ENCODE measurements around the gene FAM120A.

Gene FAM120A

GRCh38 chr9:93447655-93448054, 3.8 kb upstream of the FAM120A start:
- DNase-seq = no peak

DNA sequence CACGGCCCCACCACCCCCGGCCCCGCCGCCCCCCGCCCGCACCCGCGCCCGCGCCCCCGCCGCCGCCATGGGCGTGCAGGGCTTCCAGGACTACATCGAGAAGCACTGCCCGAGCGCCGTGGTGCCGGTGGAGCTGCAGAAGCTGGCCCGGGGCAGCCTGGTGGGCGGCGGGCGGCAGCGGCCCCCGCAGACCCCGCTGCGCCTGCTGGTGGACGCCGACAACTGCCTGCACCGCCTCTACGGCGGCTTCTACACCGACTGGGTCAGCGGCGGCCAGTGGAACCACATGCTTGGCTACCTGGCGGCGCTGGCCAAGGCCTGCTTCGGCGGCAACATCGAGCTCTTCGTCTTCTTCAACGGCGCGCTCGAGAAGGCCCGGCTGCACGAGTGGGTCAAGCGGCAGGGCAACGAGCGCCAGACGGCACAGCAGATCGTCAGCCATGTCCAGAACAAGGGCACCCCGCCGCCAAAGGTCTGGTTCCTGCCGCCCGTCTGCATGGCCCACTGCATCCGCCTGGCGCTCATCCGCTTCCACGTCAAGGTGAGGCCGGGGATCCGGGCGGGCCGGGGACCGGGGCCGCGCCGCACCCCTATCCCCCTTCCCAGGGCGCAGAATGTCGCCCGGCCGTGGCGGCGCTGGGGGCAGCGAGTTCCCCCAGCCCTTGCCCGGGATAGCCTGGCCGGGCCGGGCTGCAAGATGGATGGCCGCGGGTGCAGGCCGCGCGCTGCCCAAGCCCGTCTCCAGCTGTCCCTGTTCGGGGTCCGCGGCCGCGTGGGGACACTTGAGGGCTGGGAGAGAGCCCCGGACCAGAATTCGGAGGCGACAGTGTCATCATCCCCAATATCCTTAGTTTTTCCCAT, 594 bp downstream of the FAM120A start:
- DNase-seq = no peak

- no peak for DNase-seq
These were observed 1.2 kb downstream of the FAM120A start for GRCh38 chr9:93452710-93453046.

GRCh38 chr9:93453047-93453914, 1.8 kb downstream of the FAM120A start, which contains the start of gene FAM120AOS:
Gene FAM120AOS, minus strand, starts transcription at chr9:93453581. Its CDS starts 872 bp downstream, at chr9:93452709.
- DNase-seq = peak; percentile 70

- DNase-seq = no peak
These were observed 4.5 kb downstream of the FAM120A start for GRCh38 chr9:93456022-93456421.

GRCh38 chr9:93456504-93456903, 5.0 kb downstream of the FAM120A start:
- DNase-seq = no peak

- no peak for DNase-seq
These were observed 5.5 kb downstream of the FAM120A start for GRCh38 chr9:93457006-93457405.

DNA sequence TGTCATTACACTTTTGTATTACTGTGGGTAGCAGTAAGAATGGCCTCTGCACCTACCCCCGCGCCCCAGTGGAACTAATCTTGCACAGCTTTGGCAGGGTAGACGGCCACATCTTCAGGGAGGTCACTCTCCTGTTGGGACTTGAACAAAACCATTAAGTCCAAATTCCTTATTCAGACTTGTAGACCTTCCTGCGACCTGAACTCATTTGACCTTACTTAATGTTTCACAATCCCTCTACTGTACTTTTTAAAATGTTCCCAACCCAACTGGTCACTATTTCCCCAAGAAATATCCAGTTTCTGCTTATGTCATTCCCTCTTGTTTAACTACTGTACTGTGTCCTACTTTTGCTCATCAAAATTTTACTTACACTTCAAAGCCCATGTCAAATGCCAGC, 7.2 kb downstream of the FAM120A start:
- DNase-seq = no peak

- no peak for DNase-seq
These were observed 8.0 kb downstream of the FAM120A start for GRCh38 chr9:93459432-93459847.

DNA sequence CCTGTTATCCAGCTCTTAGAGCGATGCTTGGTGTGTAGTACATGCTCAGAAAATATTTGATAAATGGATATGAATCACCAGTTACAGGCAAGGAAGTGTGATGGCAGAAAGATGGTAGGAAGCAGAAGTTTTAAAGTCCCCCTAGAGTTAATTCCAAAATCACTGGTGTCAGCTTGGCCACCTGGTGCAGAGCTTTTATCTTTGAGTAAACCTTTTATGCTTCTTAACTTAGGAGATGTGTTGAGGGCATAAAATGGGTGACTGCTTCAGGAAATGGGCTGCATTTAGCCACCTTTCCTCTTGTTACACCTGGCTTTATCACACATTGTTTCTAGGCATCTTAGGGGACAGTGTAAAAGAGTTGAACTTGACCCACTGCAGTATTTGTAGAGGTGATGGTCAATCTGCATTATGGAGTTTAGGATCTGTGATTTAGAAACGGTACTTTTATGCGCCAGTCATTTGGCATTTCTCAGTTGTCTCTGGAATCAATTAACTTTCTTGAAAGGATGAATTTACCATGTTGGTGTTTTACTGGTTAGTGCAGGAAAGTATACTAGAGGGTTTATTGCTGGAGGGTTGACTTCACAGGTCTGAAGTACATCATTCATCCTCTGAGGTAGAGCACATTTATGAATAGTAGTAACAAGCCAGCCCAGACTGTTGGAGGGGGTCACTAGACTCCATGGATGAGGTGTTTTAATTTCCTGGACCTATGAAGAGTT, 9.4 kb downstream of the FAM120A start:
- no peak for DNase-seq

GRCh38 chr9:93461414-93461743, 9.9 kb downstream of the FAM120A start:
- no peak for DNase-seq

- DNase-seq = no peak
These were observed 10.3 kb downstream of the FAM120A start for GRCh38 chr9:93461821-93462220.

DNA sequence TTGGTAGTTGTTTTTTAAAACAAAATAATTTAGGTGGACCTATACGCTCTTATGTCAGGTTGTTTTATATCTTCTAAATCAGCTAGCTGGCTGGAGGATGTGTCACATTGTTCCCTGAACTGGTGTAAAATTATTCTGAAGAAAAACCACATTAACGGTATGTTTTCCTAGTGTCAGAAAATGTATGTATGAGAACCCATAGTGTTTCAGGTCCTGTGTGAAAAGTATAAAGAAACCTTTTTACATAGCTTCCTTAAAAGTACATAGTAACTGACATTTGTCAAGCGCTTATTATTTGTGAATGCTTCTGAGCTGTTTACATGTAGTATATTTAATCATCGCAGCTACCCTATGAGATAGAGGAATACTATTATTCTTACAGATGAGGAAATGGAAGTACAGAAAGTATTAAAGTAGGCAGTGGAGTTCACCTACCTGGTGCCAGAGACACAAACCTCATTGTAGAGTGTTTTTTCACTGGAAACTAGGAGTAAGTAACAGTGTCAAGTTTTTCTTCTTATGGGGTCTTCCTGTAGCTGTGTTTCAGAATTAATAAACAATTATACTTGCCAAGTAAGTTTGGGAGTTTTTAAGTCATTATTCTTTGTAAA, 12.3 kb downstream of the FAM120A start:
- DNase-seq = no peak

DNA sequence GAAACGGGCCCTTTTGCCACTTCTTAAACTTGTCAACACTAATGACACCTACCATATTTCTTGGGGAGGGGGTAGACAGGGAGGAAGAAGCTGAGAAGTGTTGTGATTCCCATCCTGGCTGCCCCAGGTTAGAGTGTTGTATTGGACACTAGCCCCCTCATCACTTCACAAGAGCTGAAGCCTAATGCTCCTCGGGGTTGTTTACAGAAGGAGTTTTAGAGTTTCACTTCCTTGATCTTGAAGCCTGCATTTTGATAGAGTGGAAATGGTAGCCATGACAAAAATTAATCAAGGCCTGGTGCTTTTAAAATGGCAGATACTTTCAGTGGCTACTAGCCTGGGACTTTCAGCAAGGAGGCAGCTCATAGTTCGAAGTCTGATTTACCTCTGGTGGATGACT, 12.9 kb downstream of the FAM120A start:
- DNase-seq = no peak

- DNase-seq = no peak
These were observed 13.4 kb downstream of the FAM120A start for GRCh38 chr9:93464876-93465275.

DNA sequence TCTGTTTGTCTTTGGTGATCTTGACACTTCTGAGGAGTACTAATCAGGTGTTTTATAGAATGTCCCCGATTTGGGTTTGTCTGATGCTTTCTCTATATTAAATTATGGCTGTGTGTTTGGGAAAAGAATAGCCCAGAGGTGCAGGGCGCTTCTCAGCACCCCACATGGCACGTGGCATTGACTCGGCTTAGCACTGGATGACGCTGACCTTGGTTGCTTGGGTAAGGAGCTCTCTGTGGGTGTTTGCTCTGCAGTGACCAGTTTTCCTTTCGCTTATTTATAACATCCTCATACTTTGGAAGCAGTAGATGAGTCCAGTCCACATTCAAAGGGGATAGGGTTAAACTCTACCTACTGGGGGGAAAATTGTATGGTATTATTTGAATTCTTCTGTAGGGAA, 14.4 kb downstream of the FAM120A start:
- DNase-seq = no peak

DNA sequence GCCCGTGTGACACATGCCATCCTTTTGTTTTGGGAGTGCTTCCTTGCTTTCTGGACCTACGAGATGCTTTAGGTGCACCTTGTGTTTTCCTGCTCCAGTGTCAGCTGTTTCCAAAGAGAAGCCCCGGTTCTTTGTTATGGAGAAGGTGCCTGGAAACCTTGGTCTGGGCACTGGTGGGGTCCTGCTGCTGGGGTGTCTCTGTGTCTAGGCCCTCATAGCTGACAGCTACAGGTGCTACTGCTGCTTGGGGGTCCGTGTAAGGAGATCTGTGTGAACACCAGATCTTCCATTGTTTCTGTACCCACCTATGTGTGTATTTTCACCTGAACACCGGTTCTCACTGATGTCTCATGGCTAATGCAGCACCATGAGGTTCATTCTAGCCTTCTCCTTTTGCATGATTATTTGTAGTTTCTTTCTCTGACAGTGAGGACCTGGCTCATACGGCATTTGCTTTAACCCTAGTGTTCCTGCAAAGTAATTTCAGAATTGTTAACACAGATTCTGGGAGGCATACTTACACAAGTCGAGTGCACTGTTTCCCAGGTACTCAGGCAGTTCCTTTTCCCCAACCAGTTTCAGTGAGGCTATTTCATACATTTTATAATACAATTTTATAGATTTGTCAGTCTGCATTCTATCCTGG, 15.1 kb downstream of the FAM120A start:
- no peak for DNase-seq

DNA sequence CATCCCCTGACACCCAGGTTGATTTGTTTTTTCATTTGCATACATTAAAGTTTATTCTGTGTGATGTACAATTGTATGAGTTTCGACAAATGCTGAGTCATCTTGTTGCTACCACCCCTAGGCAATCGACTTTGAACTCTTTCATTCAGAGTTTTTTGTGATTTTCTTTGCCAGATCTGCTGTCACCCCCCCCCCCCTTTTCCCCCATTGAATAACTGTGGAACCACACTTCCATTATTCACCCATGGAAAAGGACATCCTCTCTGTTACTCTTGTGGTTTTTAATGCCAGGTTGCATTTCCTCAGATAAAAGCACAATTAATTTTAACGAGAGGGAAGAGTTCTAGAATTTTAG, 15.6 kb downstream of the FAM120A start:
- DNase-seq = no peak

GRCh38 chr9:93467462-93467861, 16.0 kb downstream of the FAM120A start:
- DNase-seq = no peak

DNA sequence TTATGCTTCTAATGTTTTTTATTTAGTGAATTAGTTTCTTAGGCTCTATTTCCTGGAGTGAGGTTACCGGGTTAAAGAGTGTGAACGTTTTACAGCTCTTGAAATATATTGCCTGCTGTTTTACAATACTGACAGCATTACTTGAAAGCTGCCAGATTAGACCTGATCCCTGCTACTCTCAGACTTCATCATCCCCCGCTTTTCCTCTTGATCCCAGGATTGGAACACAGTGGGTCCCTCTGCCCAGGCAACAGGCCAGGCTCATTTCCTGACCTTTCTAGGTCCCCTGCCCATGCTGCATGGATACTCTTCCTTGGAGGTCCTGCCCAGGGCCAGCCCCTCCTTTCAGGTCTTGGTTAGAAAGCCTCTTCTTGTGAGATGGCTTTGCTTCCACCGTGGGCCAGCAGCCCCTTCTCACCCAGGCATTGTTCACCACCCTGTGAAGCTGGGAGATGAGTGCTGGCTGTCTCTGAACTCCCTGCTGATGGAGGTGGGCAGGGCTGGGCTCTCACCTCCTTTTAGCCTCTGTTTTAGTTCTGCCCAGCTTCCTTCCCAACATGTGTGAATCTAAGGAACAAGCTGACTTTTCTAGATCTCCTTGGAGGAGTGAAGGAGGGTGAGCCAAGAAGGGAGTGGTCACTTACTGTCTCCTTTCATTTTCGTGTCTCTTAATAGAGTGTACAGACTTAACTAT, 17.4 kb downstream of the FAM120A start:
- no peak for DNase-seq

GRCh38 chr9:93470391-93470790, 18.9 kb downstream of the FAM120A start:
- DNase-seq = no peak

DNA sequence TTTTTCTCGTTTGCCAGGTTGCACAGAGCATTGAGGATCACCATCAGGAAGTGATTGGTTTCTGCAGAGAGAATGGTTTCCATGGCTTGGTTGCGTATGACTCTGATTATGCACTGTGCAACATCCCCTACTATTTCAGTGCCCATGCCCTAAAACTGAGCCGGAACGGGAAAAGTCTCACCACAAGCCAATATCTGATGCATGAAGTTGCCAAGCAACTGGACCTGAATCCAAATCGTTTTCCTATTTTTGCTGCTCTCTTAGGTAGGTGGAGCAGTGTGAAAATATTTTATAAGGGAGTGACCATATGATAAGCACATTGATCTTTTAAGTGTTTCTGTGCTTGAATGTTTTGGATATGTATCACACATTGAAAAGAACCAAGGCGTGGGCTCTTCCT, 19.6 kb downstream of the FAM120A start:
- no peak for DNase-seq
